Type B pancreatic cell (in vitro differentiated cells): Measurements from ENCODE around the gene BEAN1. TPM values are rescaled to one million over a fixed set of nuclear protein-coding genes. Genes with fewer than 3 reads are reported as not detected.
"Not testable (repeated sequence)": the region's sequence is repeated elsewhere in the genome, so short reads cannot be mapped to it uniquely, and the experiment has no call there.

Source experiments
- DNase-seq: peaks from one replicate; pipeline ENCODE4 v3.0.0; 2021; ENCODE audit warnings: mixed read lengths; ENCODE audit not compliant: unreplicated experiment; ENCODE audit errors: extremely low spot score
- H3K27ac Mint-ChIP-seq: 2 replicates; pipeline ENCODE4 v1.8.0; 2021; ENCODE audit warnings: mild to moderate bottlenecking, mixed read lengths
- H3K27me3 Mint-ChIP-seq: 2 replicates; pipeline ENCODE4 v1.8.0; 2021; ENCODE audit warnings: mixed read lengths
- H3K36me3 Mint-ChIP-seq: 2 replicates; pipeline ENCODE4 v1.8.0; 2021; ENCODE audit warnings: mixed read lengths
- H3K4me1 Mint-ChIP-seq: one replicate; pipeline ENCODE4 v1.8.0; 2021; ENCODE audit warnings: mixed read lengths; ENCODE audit not compliant: unreplicated experiment
- H3K4me3 Mint-ChIP-seq: 2 replicates; pipeline ENCODE4 v1.8.0; 2021; ENCODE audit warnings: mild to moderate bottlenecking, mixed read lengths
- H3K9me3 Mint-ChIP-seq: 2 replicates; pipeline ENCODE4 v1.8.0; 2021; ENCODE audit warnings: mixed read lengths
- total RNA-seq: library from RNA; stranded (reverse); gene quantifications from 2 replicates; pipeline ENCODE4 v1.2.1, GENCODE V29; 2021; ENCODE audit warnings: low replicate concordance
- TF ChIP-seq, protein P1 (sequence below): fragments of 200-600 bp; sonication (generic); conservative IDR thresholded peaks from 2 replicates; pipeline ENCODE4 v1.5.0; 2021; ENCODE audit warnings: antibody characterized with exemption, mild to moderate bottlenecking

The BEAN1 gene
- total RNA-seq, 1 donor from 2014 or later: 1.1 TPM

DNA sequence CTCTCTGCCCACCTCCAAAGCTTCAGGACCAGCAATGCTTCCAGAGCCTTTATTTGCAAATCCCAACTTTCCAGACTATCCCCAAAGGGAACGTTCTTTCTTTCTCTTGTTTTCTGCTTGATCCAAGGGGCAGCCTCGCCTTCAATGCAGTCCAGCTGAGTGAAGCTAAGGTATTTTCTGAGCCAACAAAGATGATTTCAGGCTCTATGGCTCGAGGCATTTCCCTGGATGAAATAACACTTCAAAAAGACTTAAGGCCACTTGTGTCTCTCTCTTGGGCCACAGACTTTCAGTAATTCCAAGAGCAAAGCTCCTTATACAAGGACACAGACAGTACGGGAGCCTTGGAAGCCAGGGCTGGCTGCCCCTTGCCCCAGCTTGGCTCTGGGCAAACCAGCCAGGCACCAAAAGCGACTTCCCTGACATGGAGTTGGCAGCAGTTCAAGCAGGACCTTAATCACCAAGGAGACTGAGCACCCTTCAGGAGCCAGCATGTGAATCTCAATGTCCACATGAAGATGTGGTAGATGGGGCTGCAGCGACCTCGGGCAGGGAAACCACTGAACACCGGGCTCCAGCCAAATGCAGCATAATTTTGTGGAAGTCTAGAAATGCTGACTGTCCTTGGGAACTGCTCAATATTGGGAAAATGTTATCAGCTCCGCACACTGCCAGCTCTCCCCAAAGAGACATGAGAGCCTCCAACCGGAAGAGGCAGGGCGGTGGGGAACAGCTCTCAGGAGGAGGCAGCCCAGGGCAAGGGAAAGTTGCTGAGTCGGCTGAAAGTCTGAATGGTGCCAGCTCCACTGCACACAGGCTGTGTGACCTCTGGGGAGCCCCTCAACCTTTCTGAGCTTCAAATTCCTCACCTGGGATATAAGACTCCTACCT, 83.9 kb downstream of the BEAN1 start:
- Mint-ChIP-seq H3K4me3 (peak overlapping the region; percentile 14), H3K36me3 (peaks cover 17% of the 10 kb centered on the region), H3K27ac (peak overlapping the region; percentile 56), H3K4me1 (peaks cover 14% of the 10 kb centered on the region), H3K9me3 (no peaks in the 10 kb centered on the region), H3K27me3 (no peaks in the 10 kb centered on the region)
- TF ChIP-seq, protein P1, sequence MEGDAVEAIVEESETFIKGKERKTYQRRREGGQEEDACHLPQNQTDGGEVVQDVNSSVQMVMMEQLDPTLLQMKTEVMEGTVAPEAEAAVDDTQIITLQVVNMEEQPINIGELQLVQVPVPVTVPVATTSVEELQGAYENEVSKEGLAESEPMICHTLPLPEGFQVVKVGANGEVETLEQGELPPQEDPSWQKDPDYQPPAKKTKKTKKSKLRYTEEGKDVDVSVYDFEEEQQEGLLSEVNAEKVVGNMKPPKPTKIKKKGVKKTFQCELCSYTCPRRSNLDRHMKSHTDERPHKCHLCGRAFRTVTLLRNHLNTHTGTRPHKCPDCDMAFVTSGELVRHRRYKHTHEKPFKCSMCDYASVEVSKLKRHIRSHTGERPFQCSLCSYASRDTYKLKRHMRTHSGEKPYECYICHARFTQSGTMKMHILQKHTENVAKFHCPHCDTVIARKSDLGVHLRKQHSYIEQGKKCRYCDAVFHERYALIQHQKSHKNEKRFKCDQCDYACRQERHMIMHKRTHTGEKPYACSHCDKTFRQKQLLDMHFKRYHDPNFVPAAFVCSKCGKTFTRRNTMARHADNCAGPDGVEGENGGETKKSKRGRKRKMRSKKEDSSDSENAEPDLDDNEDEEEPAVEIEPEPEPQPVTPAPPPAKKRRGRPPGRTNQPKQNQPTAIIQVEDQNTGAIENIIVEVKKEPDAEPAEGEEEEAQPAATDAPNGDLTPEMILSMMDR: no peak
- DNase-seq: no peak

DNA sequence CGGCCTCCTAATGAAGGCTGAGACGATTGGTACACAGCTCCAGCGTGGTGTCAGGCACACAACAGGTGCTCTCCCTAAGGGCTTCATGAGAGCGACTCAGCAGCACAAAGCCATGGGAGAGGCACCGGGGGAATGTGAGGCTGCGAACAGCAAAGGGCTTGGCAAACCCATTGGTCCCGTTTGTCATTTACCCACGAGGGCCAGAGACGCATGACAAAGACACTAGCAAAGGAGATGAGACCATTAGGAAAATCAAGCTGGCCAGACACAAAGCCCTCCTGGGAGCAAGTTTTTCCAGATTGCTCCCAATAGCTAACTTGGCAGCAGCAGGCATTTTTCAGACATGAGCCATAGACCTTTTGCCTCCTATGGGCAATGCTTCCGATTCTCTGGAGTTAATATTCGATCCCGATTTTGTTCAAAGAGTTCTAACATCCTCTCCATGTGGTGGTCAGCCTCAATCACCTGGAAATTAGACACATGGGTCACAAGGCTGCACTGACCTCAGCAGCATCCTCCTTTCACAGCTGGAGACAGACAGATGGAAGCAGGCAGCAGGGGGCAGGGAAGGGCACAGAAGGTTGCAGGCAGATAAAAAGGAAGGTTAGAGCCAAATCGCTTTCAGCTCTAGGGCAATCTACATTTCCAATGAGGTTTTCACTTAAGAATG, 84.6 kb downstream of the BEAN1 start:
- H3K9me3 Mint-ChIP-seq: no peaks in the 10 kb centered on the region
- peak overlapping the region; percentile 55 for H3K27ac Mint-ChIP-seq
- DNase-seq: no peak
- peaks cover 20% of the 10 kb centered on the region for H3K4me1 Mint-ChIP-seq
- H3K27me3 Mint-ChIP-seq: no peaks in the 10 kb centered on the region
- peaks cover 21% of the 10 kb centered on the region for H3K36me3 Mint-ChIP-seq
- TF ChIP-seq, protein P1: no peak
- peak overlapping the region; percentile 50 for H3K4me3 Mint-ChIP-seq

DNA sequence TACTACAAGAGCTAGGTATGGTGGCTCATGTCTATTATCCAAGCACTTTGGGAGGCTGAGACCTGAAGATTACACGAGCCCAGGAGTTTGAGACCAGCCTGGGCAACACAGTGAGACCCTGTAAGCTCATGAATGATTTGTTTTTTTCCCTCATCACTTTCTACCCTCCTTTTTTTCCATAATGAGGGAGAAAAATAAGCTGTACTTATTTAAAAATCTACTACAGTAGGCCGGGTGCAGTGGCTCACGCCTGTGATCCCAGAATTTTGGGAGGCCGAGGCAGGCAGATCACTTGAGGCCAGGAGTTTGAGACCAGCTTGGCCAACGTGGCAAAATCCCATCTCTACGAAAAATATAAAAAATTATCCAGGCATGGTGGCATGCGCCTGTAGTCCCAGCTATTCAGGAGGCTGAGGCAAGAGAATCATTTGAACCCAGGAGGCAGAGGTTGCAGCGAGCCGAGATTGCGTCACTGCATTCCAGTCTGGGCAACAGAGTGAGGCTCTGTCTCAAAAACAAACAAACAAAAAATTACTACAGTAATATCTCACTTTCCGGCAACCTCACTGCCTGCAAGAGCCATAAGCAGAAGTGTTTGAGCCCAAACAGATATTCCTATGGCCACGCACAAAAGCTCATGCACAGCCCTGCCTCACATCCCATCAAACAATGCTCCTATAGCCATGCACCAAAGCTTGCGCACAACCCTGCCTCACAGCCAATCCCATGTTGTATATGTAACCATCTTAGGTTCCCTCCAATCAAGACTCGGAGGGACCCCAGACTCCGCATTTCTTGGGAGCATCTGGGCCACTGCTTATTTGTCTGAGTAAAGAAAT, 85.4 kb downstream of the BEAN1 start:
- peaks cover 24% of the 10 kb centered on the region for H3K36me3 Mint-ChIP-seq
- DNase-seq: no peak
- no peaks in the 10 kb centered on the region for H3K27me3 Mint-ChIP-seq
- peak overlapping the region; percentile 73 for H3K27ac Mint-ChIP-seq
- H3K9me3 Mint-ChIP-seq: no peaks in the 10 kb centered on the region
- TF ChIP-seq, protein P1: no peak
- H3K4me3 Mint-ChIP-seq: peak overlapping the region; percentile 13
- peaks cover 28% of the 10 kb centered on the region for H3K4me1 Mint-ChIP-seq

DNA sequence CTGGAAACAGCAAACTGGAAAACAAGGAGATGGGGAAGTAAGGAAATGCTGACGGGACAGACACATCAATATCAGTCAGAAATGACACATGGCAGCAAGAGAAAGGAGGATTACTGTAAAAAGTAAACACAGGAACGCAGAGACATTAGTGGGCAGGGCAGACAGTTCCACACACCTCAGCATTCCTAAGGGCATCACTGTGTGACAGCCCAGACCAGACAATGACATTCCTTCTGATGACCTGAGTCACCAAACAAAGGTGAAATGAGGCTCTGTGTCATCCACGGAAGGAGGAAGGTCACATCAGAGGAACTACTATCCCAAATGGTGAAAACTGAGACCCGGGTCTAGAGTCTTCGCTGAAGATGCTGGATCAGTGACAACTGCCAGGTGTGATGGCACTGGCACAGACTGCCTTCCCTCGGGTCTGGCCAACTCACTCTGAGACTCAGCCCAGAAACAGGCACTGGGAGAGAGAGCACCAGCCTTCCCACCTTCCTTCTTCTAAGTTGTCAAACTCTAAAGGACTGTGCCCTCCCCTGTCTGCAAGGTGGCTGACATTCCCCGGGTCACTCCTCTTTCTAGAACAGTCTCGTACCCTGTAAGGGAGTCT, 86.1 kb downstream of the BEAN1 start:
- no peaks in the 10 kb centered on the region for H3K27me3 Mint-ChIP-seq
- no peaks in the 10 kb centered on the region for H3K9me3 Mint-ChIP-seq
- H3K4me1 Mint-ChIP-seq: peaks cover 32% of the 10 kb centered on the region
- peaks cover 17% of the 10 kb centered on the region for H3K36me3 Mint-ChIP-seq
- TF ChIP-seq, protein P1: no peak
- no peak for DNase-seq
- H3K27ac Mint-ChIP-seq: peak overlapping the region; percentile 73
- H3K4me3 Mint-ChIP-seq: peak overlapping the region; percentile 13

DNA sequence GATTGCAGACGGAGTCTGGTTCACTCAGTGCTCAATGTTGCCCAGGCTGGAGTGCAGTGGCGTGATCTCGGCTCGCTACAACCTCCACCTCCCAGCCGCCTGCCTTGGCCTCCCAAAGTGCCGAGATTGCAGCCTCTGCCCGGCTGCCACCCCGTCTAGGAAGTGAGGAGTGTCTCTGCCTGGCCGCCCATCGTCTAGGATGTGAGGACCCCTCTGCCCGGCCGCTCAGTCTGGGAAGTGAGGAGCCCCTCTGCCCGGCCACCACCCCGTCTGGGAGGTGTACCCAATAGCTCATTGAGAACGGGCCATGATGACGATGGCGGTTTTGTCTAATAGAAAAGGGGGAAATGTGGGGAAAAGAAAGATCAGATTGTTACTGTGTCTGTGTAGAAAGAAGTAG, 87.3 kb downstream of the BEAN1 start:
- H3K27ac Mint-ChIP-seq: peak overlapping the region; percentile 16
- H3K4me3 Mint-ChIP-seq, H3K9me3 Mint-ChIP-seq, DNase-seq, H3K27me3 Mint-ChIP-seq: not testable (repeated sequence)
- H3K36me3 Mint-ChIP-seq: peaks cover 15% of the 10 kb centered on the region
- H3K4me1 Mint-ChIP-seq: peaks cover 32% of the 10 kb centered on the region

DNA sequence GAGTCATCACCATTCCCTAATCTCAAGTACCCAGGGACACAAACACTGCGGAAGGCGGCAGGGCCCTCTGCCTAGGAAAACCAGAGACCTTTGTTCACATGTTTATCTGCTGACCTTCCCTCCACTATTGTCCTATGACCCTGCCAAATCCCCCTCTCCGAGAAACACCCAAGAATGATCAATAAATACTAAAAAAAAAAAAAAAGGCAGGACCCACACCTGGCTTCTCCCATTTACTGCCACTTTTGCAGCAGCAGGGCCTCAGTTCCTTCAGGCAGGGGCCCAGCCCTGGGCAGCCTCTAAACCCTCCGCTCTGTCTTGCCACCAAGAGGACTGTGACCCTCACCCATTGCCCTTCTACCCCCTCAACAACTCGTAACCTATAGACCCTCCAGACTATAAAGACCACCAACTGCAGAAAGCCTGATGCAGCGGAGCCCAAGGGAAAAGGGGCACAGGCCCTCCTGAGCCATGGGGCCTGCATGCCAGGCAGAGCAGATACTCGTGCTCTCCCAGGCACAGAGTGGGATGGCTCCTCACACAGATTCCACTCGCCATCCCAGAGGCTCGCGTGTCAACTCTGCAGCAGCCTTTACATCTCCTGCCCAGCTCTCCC, 88.0 kb downstream of the BEAN1 start:
- peaks cover 32% of the 10 kb centered on the region for H3K4me1 Mint-ChIP-seq
- H3K27ac Mint-ChIP-seq: peak overlapping the region; percentile 16
- H3K4me3 Mint-ChIP-seq, DNase-seq, H3K27me3 Mint-ChIP-seq, H3K9me3 Mint-ChIP-seq: not testable (repeated sequence)
- peaks cover 15% of the 10 kb centered on the region for H3K36me3 Mint-ChIP-seq
